IMR-90 (cell line): ENCODE measurements around the gene SLC39A3. TPM values are rescaled to one million over a fixed set of nuclear protein-coding genes. Genes with fewer than 3 reads are reported as not detected.
A peak's percentile ranks its signal among the peaks of the same experiment; 100 is the strongest.

Experiments
- ATAC-seq: fragments of 200-7000 bp; cut with Tn5 transposase; 2 replicates; pipeline ENCODE4 v1.9.1; 2020; ENCODE audit warnings: low read depth, mild to moderate bottlenecking, moderate library complexity
- BruUV-seq: library from RNA; stranded (reverse); fragments of 400-500 nt; replicated peaks from 2 replicates; lab custom pipeline; 2021; lab: Mats Ljungman, UMichigan
- CTCF ChIA-PET: fragments of 300-600 bp; formaldehyde crosslinking; extraction: SDS; loops from one replicate; lab custom pipeline; 2021; ENCODE audit warnings: antibody characterized with exemption; lab: Yijun Ruan, JAX
- POLR2A ChIA-PET: fragments of 300-600 bp; sonication (Branson Sonifier 250); formaldehyde crosslinking; loops from one replicate; lab custom pipeline; 2022; ENCODE audit warnings: antibody characterized with exemption; ENCODE audit not compliant: unreplicated experiment; lab: Charles Lee
- DNase-seq: peaks from one replicate; pipeline ENCODE4 v3.0.0; 2013
- H2AFZ ChIP-seq: replicated peaks from 2 replicates; pipeline ENCODE3; 2013; ENCODE audit warnings: low read length, mild to moderate bottlenecking; ENCODE audit not compliant: poor library complexity
- H2AK5ac ChIP-seq: 2 replicates; pipeline ENCODE4 v1.6.1; 2013; ENCODE audit warnings: low read depth, low read length, inconsistent platforms
- H2AK9ac ChIP-seq: replicated peaks from 2 replicates; pipeline ENCODE3; 2013; ENCODE audit warnings: mild to moderate bottlenecking, low read depth, low read length, moderate library complexity; ENCODE audit not compliant: poor library complexity
- H2BK120ac ChIP-seq: 2 replicates; pipeline ENCODE4 v1.6.1; 2013; ENCODE audit warnings: low read depth, low read length, inconsistent platforms
- H2BK15ac ChIP-seq: 3 replicates; pipeline ENCODE4 v1.6.1; 2013; ENCODE audit warnings: low read depth, low read length, inconsistent platforms
- H2BK20ac ChIP-seq: 2 replicates; pipeline ENCODE4 v1.6.1; 2013; ENCODE audit warnings: low read depth, mild to moderate bottlenecking, inconsistent platforms, low read length, moderate library complexity
- H2BK5ac ChIP-seq: 2 replicates; pipeline ENCODE4 v1.6.1; 2013; ENCODE audit warnings: mild to moderate bottlenecking, low read depth, low read length, inconsistent platforms; ENCODE audit not compliant: poor library complexity, severe bottlenecking
- H3K14ac ChIP-seq: replicated peaks from 2 replicates; pipeline ENCODE4 v1.6.1; 2013; ENCODE audit warnings: low read depth, low read length, inconsistent platforms
- H3K18ac ChIP-seq: 2 replicates; pipeline ENCODE4 v1.6.1; 2013; ENCODE audit warnings: low read depth, low read length, control low read depth
- H3K23ac ChIP-seq: 2 replicates; pipeline ENCODE4 v1.6.1; 2013; ENCODE audit warnings: low read depth, low read length, inconsistent platforms
- H3K27ac ChIP-seq: 2 replicates; pipeline ENCODE4 v1.5.1; 2013; ENCODE audit warnings: mild to moderate bottlenecking, control low read depth, low read length; ENCODE audit not compliant: insufficient read depth
- H3K27me3 ChIP-seq: 2 replicates; pipeline ENCODE4 v1.6.1; 2013; ENCODE audit warnings: low read length; ENCODE audit not compliant: control insufficient read depth, insufficient read depth
- H3K36me3 ChIP-seq: 2 replicates; pipeline ENCODE4 v1.6.1; 2013; ENCODE audit warnings: low read length, mixed read lengths; ENCODE audit not compliant: control insufficient read depth, insufficient read depth
- H3K4ac ChIP-seq: 2 replicates; pipeline ENCODE4 v1.6.1; 2013; ENCODE audit warnings: low read depth, low read length, inconsistent platforms
- H3K4me1 ChIP-seq: 2 replicates; pipeline ENCODE4 v1.6.1; 2013; ENCODE audit warnings: low read length, mixed read lengths; ENCODE audit not compliant: control insufficient read depth, insufficient read depth
- H3K4me2 ChIP-seq: 2 replicates; pipeline ENCODE4 v1.6.1; 2013; ENCODE audit warnings: low read depth, mild to moderate bottlenecking, control low read depth, low read length, moderate library complexity
- H3K4me3 ChIP-seq: 2 replicates; pipeline ENCODE4 v1.5.1; 2013; ENCODE audit warnings: low read depth, mild to moderate bottlenecking, control low read depth, low read length, moderate library complexity; ENCODE audit not compliant: insufficient read depth
- H3K56ac ChIP-seq: 2 replicates; pipeline ENCODE4 v1.6.1; 2013; ENCODE audit warnings: low read length, inconsistent platforms; ENCODE audit not compliant: insufficient read depth; ENCODE audit errors: extremely low read depth
- H3K79me1 ChIP-seq, 2 experiments: 2 replicates each; pipeline ENCODE4 v1.6.1; 2013; ENCODE audit warnings: low read length in 2 of 2, inconsistent platforms in 1 of 2, low read depth in 1 of 2
- H3K9ac ChIP-seq: 2 replicates; pipeline ENCODE4 v1.6.1; 2013; ENCODE audit warnings: low read depth, low read length, control low read depth
- H3K9me1 ChIP-seq: 2 replicates; pipeline ENCODE4 v1.6.1; 2013; ENCODE audit warnings: low read length, inconsistent platforms; ENCODE audit not compliant: insufficient read depth
- H3K9me3 ChIP-seq: 2 replicates; pipeline ENCODE4 v1.6.1; 2013; ENCODE audit warnings: low read length; ENCODE audit not compliant: control insufficient read depth, insufficient read depth
- H4K20me1 ChIP-seq: 2 replicates; pipeline ENCODE4 v1.6.1; 2013; ENCODE audit warnings: low read length, inconsistent platforms; ENCODE audit not compliant: insufficient read depth
- H4K5ac ChIP-seq: 2 replicates; pipeline ENCODE4 v1.6.1; 2013; ENCODE audit warnings: mild to moderate bottlenecking, low read depth, low read length, control low read depth
- H4K8ac ChIP-seq, 2 experiments: 2 replicates each; pipeline ENCODE4 v1.6.1; 2013; ENCODE audit warnings: low read depth in 2 of 2, low read length in 2 of 2, control low read depth in 1 of 2, inconsistent platforms in 1 of 2
- H4K91ac ChIP-seq: 2 replicates; pipeline ENCODE4 v1.6.1; 2013; ENCODE audit warnings: low read depth, low read length, inconsistent platforms; ENCODE audit not compliant: insufficient read depth
- BHLHE40 ChIP-seq: fragments of 150-350 bp; IDR thresholded peaks from 2 replicates; pipeline ENCODE4 v1.6.1; 2016; ENCODE audit warnings: mild to moderate bottlenecking, low read depth, low read length
- CHD1 ChIP-seq: IDR thresholded peaks from 2 replicates; pipeline ENCODE4 v1.6.1; 2012; ENCODE audit warnings: low read depth, low read length, improper control_type of control experiment
- FOS ChIP-seq: fragments of 150-350 bp; IDR thresholded peaks from 2 replicates; pipeline ENCODE4 v1.6.1; 2016; ENCODE audit warnings: low read depth, low read length
- MAFK ChIP-seq: IDR thresholded peaks from 2 replicates; pipeline ENCODE4 v1.6.1; 2012; ENCODE audit warnings: low read depth, low read length, improper control_type of control experiment
- MAZ ChIP-seq: IDR thresholded peaks from 2 replicates; pipeline ENCODE4 v1.6.1; 2012; ENCODE audit warnings: low read depth, mild to moderate bottlenecking, low read length, improper control_type of control experiment, moderate library complexity, borderline replicate concordance
- NFE2L2 ChIP-seq: fragments of 150-350 bp; IDR thresholded peaks from 2 replicates; pipeline ENCODE4 v1.6.1; 2016; ENCODE audit warnings: low read depth, mild to moderate bottlenecking, low read length
- POLR2A ChIP-seq: IDR thresholded peaks from 2 replicates; pipeline ENCODE4 v1.6.1; 2012; ENCODE audit warnings: mild to moderate bottlenecking, low read depth, low read length
- RAD21 ChIP-seq: IDR thresholded peaks from 2 replicates; pipeline ENCODE4 v1.6.1; 2012; ENCODE audit warnings: low read length, improper control_type of control experiment
- RCOR1 ChIP-seq: IDR thresholded peaks from 2 replicates; pipeline ENCODE4 v1.6.1; 2012; ENCODE audit warnings: mild to moderate bottlenecking, low read length, improper control_type of control experiment; ENCODE audit not compliant: insufficient replicate concordance
- WGBS, 2 experiments: methylation state at CpG; one replicate each; pipeline versions ENCODE4 v1.1.5 to v1.1.7; 2013; ENCODE audit warnings: missing lambda C conversion rate in 2 of 2; ENCODE audit not compliant: insufficient read length in 1 of 2; ENCODE audit errors: extremely low coverage in 2 of 2; 5-methylcytosine and 5-hydroxymethylcytosine counted together
- dilution Hi-C: fragments of 300-500 bp; cut with HindIII; formaldehyde crosslinking; loops from one replicate; pipeline ENCODE4 v1.14.3; 2018; ENCODE audit warnings: low sequenced_read_pairs; ENCODE audit not compliant: unreplicated experiment
- in situ Hi-C: fragments of 300-500 bp; cut with MboI; formaldehyde crosslinking; loops from 3 replicates; pipeline ENCODE4 v1.14.3; 2019; ENCODE audit warnings: low sequenced_read_pairs, inconsistent platforms, mixed read lengths
- intact Hi-C: fragments of 100-400 bp; cut with micrococcal nuclease; formaldehyde crosslinking; loops from 2 replicates; pipeline ENCODE4 v1.10.0; 2022
- polyA plus RNA-seq, 3 experiments: library from polyadenylated mRNA; depleted of rRNA; stranded (reverse); fragments of >200 nt; gene quantifications; 2 replicates each; pipeline ENCODE4 v1.2.3, GENCODE V29; 2012; ENCODE audit warnings: low replicate concordance in 1 of 3
- total RNA-seq: library from RNA; depleted of rRNA; stranded (reverse); fragments of >200 nt; gene quantifications from 2 replicates; pipeline ENCODE4 v1.2.3, GENCODE V29; 2012
- TF ChIP-seq, protein P1 (sequence below): fragments of 150-350 bp; IDR thresholded peaks from 2 replicates; pipeline ENCODE4 v1.6.1; 2016; ENCODE audit warnings: low read depth, mild to moderate bottlenecking, low read length, moderate library complexity, borderline replicate concordance
- TF ChIP-seq, protein P2 (sequence below): fragments of 150-350 bp; IDR thresholded peaks from 2 replicates; pipeline ENCODE4 v1.6.1; 2017; ENCODE audit warnings: mild to moderate bottlenecking, antibody characterized with exemption, low read length, low read depth

SLC39A3 gene
- total and polyA plus RNA-seq, 2 of the 4 experiments (the other 2 are of a cell fraction), result 12.4 to 38.2 TPM

DNA sequence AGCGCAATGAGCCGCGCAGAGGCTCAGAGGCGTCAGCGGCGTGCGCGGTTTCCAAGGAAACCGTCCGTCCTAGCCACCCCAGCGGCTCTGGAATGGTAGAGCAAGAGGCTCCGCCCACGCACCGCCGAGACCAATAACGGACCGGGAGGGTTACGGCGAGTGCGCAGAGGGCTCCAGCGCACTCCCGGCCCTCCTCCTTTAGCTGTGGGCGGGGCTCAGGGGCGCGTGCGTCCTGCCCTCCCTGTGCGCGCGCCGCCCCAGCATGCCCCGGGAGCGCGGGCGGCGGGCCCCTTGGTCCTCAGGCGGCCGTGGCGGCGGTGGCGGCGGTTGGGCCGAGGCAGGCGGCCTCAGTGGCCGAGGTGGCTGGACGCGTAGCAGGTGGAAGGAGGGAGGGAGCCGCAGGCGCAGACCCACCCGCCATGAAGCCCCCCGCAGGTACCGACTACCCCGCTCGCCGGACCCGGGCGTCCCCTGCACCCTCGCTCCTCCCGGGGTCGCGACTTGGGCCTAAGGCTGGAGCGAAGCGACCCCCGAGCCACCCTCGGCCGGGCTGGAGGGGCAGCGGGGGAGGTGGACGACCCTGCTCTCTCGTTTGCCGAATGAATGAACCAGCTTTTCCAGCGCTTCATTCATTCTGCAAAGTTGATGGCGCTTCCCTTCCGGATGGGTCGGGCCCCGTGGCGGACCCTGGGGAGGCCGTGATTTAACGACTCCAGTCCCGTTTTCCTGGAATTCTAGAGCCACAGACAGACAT lies 45.6 kb upstream of the SLC39A3 start, which contains the start of gene THOP1 (continued):
- TF ChIP-seq CHD1 (no peak), RCOR1 (no peak)

- no TSS peak for BruUV-seq
- 0 out of 3 replicates have a peak overlapping the region, but pooled peaks have one; percentile 2 for H2BK15ac ChIP-seq
- no peak overlapping the region for H3K56ac ChIP-seq
- H3K14ac ChIP-seq, result no peak overlapping the region
- no peak for TF ChIP-seq BHLHE40
- TF ChIP-seq MAFK, result no peak
- no peak for TF ChIP-seq FOS
- TF ChIP-seq NFE2L2, result no peak
- TF ChIP-seq, protein P1, sequence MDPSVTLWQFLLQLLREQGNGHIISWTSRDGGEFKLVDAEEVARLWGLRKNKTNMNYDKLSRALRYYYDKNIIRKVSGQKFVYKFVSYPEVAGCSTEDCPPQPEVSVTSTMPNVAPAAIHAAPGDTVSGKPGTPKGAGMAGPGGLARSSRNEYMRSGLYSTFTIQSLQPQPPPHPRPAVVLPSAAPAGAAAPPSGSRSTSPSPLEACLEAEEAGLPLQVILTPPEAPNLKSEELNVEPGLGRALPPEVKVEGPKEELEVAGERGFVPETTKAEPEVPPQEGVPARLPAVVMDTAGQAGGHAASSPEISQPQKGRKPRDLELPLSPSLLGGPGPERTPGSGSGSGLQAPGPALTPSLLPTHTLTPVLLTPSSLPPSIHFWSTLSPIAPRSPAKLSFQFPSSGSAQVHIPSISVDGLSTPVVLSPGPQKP, result no peak
- TF ChIP-seq MAZ, result no peak
- no peak for TF ChIP-seq POLR2A
- no peak for TF ChIP-seq RCOR1
- no peak for TF ChIP-seq CHD1
- no peak for TF ChIP-seq RAD21
- TF ChIP-seq, protein P2, sequence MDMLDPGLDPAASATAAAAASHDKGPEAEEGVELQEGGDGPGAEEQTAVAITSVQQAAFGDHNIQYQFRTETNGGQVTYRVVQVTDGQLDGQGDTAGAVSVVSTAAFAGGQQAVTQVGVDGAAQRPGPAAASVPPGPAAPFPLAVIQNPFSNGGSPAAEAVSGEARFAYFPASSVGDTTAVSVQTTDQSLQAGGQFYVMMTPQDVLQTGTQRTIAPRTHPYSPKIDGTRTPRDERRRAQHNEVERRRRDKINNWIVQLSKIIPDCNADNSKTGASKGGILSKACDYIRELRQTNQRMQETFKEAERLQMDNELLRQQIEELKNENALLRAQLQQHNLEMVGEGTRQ, result no peak
- H2AK5ac ChIP-seq, result no peak overlapping the region; the same call in 1 of the 2 replicates
- H2BK5ac ChIP-seq, result peak overlapping the region; percentile 20
- H3K9ac ChIP-seq, result no peak overlapping the region
- H4K91ac ChIP-seq, result peak overlapping the region; percentile 46; the same call in 1 of the 2 replicates
- H4K8ac ChIP-seq, result peak overlapping the region; percentile 50 to 96
- no peak overlapping the region for H2BK20ac ChIP-seq
- peaks cover 4% of the 10 kb centered on the region; the same call in 1 of the 2 replicates for H3K4me1 ChIP-seq
- WGBS, 2 experiments, result no CpG with 5 or more reads among the region's 7 CpGs
- H3K27me3 ChIP-seq, result no peaks in the 10 kb centered on the region
- H3K27ac ChIP-seq, result no peak overlapping the region
- dilution Hi-C loops (no loop called here), in situ Hi-C loops (no loop called here), intact Hi-C loops (loop anchor here (2.0 kb wide), 1 partner anchor 43 kb away; the partner anchor contains the start of gene SLC39A3)
- DNase-seq (no peak), ATAC-seq (no peak)
- no peak overlapping the region for H3K23ac ChIP-seq
- POLR2A ChIA-PET, result no interaction called here
- H3K9me3 ChIP-seq, result no peaks in the 10 kb centered on the region
- peaks cover 42% of the 10 kb centered on the region for H4K20me1 ChIP-seq
- H3K4me3 ChIP-seq, result no peak overlapping the region; the same call in 1 of the 2 replicates
- H2AK9ac ChIP-seq, result no peak overlapping the region
- H3K79me1 ChIP-seq, result peaks cover 17 to 68% of the 10 kb centered on the region in 2 experiments
- H4K5ac ChIP-seq, result no peak overlapping the region
- no peaks in the 10 kb centered on the region for H3K36me3 ChIP-seq
- peak overlapping the region; percentile 71; the same call in 1 of the 2 replicates for H3K4me2 ChIP-seq
- H2BK120ac ChIP-seq, result no peak overlapping the region
- H3K9me1 ChIP-seq, result no peaks in the 10 kb centered on the region
- peak overlapping the region; percentile 94 for H2AFZ ChIP-seq
- CTCF ChIA-PET, result interaction anchor here (0.6 kb wide), 2 partner anchors 48 to 168 kb away, joined by 3 read pairs; no protein-coding TSS in a partner anchor
- peak overlapping the region; percentile 42; the same call in 1 of the 2 replicates for H3K4ac ChIP-seq
- H3K18ac ChIP-seq, result no peak overlapping the region
Measured at GRCh38 chr19:2783781-2784145, 43.9 kb upstream of the SLC39A3 start.
